Uterus (tissue), 2 donors: Measurements from ENCODE around the gene DNAJC18.

ENCODE experiments used
- POLR2A ChIP-seq, 2 donors: fragments of 450-650 bp; IDR thresholded peaks; one replicate each; pipeline ENCODE4 v1.6.1; 2016; ENCODE audit warnings: antibody characterized with exemption in 2 of 2, mild to moderate bottlenecking in 1 of 2, moderate library complexity in 1 of 2
- TF ChIP-seq, protein P1 (sequence below), 4 experiments: fragments of 200-600 bp in 2 of 4; fragments of 450-650 bp in 2 of 4; sonication (generic) in 2 of 4; IDR thresholded peaks; one replicate each; pipeline ENCODE4 v1.5.1; 2016 to 2019; ENCODE audit warnings: antibody characterized with exemption in 4 of 4, mild to moderate bottlenecking in 2 of 4, moderate library complexity in 1 of 4

DNA sequence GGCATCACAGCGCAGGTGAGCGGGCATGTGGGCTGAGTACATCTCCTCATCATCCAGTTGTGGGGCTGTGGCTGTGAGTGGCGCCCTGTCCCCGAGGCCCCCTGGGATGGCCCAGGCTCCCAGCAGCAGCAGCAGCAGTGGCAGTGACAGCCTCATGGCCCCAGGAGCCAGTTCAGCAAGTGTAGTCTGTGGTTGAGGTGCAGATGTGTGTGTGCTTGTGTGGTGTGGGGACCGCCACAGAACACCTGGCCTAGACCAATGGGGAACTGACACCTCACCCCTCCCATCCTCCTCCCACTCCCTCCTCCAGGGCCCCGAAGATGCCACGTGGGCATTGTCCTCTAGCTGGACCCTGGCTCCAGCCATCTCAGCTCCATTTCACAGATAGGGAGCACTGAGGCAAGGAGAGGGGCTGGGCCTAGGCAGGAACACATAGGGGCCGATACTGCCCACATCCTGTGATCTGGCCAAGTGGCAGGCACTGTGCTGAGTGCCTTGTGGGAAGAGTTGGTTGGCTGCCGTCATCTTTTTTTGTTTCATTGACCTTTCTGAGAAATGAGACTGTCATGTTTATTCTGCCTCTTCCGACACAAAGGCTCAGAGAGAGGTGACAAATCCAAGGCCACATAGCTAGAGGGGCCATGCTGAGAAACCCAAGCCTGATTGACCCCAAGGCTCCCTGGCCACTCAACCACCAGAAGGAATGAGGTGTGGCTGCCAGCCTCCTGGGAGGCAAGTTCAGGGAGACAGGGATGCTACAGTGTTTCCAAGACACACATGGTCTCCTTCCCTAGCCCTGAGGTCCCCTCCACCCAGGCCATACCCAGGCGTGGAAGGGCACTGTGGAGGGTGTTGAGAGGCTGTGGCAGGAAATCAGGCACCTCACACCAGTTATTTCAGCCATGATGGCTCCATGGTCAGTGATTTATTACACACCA is 49.4 kb downstream of the DNAJC18 start, which contains the start of gene MZB1:
- TF ChIP-seq POLR2A (IDR thresholded peaks at IDR 0.05) = no peak
- TF ChIP-seq, protein P1, sequence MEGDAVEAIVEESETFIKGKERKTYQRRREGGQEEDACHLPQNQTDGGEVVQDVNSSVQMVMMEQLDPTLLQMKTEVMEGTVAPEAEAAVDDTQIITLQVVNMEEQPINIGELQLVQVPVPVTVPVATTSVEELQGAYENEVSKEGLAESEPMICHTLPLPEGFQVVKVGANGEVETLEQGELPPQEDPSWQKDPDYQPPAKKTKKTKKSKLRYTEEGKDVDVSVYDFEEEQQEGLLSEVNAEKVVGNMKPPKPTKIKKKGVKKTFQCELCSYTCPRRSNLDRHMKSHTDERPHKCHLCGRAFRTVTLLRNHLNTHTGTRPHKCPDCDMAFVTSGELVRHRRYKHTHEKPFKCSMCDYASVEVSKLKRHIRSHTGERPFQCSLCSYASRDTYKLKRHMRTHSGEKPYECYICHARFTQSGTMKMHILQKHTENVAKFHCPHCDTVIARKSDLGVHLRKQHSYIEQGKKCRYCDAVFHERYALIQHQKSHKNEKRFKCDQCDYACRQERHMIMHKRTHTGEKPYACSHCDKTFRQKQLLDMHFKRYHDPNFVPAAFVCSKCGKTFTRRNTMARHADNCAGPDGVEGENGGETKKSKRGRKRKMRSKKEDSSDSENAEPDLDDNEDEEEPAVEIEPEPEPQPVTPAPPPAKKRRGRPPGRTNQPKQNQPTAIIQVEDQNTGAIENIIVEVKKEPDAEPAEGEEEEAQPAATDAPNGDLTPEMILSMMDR (IDR thresholded peaks at IDR 0.05) = no peak
